H7 (cell line): ENCODE data around the gene ZDHHC14. TPM values are rescaled to one million over a fixed set of nuclear protein-coding genes. Genes with fewer than 3 reads are reported as not detected.
"Not testable (repeated sequence)": the region's sequence is repeated elsewhere in the genome, so short reads cannot be mapped to it uniquely, and the experiment has no call there.

Experiments
- DNase-seq: peaks from one replicate; pipeline ENCODE4 v3.0.0; 2012
- H3K27me3 ChIP-seq: 2 replicates; pipeline ENCODE4 v1.6.0; 2011; ENCODE audit warnings: mild to moderate bottlenecking, low read length; ENCODE audit not compliant: control insufficient read depth, insufficient read depth
- H3K36me3 ChIP-seq: replicated peaks from 2 replicates; pipeline ENCODE4 v1.5.1; 2011; ENCODE audit warnings: low read length; ENCODE audit not compliant: control insufficient read depth, insufficient read depth
- H3K4me3 ChIP-seq: 2 replicates; pipeline ENCODE4 v1.5.1; 2011; ENCODE audit warnings: low read depth, mild to moderate bottlenecking, control low read depth, low read length, moderate library complexity; ENCODE audit not compliant: insufficient read depth
- total RNA-seq: library from RNA; depleted of rRNA; stranded (reverse); fragments of >200 nt; shearing (Covaris generic); gene quantifications from 2 replicates; pipeline ENCODE4 v1.2.3, GENCODE V29; 2014

Gene ZDHHC14
- total RNA-seq, 1 experiment from 2014 or later = 1.1 TPM

DNA sequence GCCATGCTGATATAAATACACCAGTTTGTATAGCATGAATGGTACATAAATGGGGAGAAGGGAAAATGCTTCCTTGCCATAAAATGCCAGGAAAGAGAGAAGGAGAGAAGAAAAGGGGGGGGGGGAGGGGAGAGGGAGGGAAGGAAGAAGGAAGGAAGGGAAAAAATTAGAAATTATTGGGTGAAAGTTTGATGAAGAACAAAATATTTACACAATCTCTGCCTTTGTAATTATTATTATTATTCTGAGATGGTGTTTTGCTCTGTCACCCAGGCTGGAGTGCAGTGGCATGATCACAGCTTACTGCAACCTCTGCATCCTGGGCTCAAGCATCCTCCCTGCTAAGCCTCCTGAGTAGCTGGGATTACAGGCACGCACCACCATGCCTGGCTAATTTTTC lies 10.2 kb upstream of the ZDHHC14 start:
- DNase-seq = no peak
- H3K36me3 ChIP-seq = no peaks in the 10 kb centered on the region
- peaks cover 2% of the 10 kb centered on the region; the same call in 1 of the 2 replicates for H3K27me3 ChIP-seq
- H3K4me3 ChIP-seq = no peak overlapping the region

DNA sequence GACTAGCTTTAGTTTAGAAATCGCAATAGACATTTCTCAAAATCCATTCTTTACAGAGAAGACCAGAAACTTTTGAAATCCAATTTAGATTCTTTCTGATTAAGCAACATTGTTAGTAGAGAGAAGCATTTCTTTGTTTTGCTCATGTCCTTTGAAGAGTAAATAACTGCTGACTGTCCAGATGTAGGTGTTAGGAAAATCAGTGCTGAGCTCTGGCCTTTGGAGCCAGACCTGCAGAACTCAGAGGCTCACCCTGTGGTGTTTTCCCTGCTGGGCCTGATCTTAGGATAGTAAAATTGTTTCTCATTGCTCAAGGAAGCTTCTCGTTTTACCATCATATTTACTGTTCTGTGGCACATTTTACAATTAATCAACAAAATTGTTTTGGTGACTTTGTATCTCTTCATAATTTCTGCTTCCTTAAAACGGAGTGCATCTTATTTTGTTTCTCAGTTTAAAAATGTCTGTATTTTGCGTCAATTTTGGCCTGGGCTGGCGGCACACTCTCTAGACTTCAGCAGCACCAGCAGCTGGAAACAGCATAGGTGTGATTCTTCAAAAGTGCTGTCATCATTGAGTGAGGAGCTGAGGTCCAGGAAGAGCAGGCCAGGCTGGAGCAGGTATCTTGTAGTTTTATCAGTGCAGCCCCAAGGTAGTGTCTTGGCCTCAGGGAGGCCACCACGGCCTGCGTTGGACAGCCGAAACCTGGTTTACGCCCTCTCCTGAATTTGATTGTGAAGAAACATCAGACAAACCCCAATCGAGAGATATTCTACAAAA lies 8.3 kb upstream of the ZDHHC14 start:
- no peak for DNase-seq
- Histone ChIP-seq H3K36me3 (no peaks in the 10 kb centered on the region), H3K4me3 (no peak overlapping the region), H3K27me3 (peaks cover 2% of the 10 kb centered on the region; the same call in 1 of the 2 replicates)

DNA sequence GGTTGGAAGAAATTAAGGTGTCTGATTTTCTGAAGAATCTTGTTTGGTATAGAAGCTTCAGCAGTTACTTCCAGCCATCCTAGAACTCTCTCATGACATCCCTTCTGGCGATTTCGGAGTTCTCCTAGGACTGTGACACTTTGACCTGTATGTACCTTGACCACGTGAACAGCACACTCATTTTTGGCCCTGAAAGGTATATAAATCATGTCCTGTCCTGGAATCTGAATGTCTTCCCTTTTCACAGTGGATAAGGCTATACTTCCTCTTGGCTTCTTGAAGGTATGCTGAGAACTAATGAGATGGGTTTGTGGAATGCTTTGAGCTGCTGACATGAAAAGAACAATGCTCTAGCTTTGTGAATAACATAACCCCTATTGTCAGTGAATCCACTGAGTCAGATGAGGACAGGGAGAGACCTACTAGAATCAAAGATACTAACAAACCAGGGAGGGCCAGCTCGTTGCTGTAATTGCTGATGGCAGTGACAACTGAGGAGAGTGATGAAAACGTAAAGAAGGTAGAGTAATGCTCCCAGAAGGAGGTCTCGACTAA lies 6.0 kb upstream of the ZDHHC14 start:
- DNase-seq = peak; percentile 37
- Histone ChIP-seq H3K27me3 (peaks cover 2% of the 10 kb centered on the region; the same call in 1 of the 2 replicates), H3K4me3 (no peak overlapping the region), H3K36me3 (no peaks in the 10 kb centered on the region)

DNA sequence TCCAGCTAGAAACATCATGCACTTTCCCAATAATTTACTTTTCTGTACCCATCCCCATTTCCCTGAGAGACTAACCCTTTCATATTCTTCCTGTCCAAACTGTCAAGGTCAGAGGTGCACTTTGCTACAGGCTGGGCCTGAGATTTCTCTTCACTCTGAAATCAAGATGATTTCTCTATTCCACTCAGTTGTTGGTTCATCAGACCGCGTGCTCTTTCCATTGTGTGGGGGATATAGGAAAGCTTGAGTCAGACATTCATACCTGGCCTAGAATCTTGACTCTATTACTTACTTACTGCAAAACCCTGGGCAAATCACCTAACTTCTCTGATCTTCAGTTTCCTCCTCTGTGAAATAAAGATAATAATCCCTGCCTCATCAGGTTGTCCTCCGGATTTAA lies 4.7 kb upstream of the ZDHHC14 start:
- DNase-seq = no peak
- no peak overlapping the region for H3K4me3 ChIP-seq
- H3K27me3 ChIP-seq = peaks cover 7% of the 10 kb centered on the region
- H3K36me3 ChIP-seq = no peaks in the 10 kb centered on the region

DNA sequence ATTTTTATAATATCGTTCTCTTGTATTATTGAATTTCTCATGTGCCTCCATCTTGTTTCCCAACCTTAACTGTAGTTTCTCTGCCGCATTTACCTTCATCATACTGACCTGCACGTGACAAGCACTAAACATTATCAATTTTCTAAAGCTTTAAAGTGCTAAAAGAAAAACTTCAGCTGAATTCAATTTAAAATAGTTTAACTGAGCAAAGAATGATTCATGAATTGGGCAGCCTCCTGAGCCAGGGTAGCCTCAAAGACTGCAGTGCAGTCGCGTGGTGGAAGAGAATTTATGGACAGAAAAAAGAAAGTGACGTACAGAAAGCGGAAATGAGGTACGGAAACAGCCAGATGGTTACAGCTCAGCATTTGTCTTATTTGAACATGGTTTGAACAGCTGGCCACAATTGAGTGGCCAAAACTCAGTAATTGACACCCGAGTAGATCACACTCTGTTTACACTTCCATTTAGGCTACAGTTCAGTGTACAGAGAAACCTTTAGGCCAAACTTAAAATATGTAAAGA lies 4.2 kb upstream of the ZDHHC14 start:
- Histone ChIP-seq H3K4me3 (no peak overlapping the region), H3K27me3 (peaks cover 11% of the 10 kb centered on the region), H3K36me3 (no peaks in the 10 kb centered on the region)
- DNase-seq = no peak

DNA sequence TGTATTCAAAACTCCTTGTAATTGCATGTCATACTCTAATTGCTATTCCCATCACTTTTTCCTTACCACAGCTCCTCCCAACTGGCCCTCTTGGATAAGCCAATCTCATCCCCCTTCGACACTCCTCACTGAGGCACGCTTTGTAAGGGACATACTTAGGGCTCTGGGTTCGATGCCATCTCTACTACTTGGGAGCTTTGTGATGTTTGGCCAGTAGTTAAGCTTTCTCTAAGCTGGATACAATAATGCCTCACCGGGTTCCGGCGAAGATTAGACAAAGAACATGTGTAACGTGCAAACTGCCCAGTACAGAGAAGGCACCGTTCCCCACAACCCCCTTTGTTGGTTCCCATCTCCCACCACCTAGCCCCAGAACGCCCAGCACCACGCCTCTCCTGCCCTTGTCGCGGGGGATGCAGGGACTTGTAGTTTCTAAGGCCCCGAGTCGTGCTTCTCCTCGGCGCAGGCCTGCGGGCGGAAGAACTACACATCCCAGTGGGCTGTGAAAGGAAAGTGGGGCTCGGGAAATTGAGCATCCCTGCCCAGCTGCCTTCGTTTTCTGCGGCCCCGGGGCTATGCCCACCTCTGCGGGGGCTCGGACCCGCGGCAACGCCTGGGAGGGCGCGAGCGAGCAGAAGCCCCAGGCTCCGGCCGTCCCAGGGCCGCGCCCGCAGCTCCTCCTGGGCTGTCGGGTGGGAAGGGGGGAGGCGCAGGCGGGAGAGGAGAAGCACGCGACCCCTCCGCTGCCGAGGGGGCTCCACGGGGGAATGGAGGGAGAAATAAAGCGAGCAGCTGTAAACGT lies 1.1 kb upstream of the ZDHHC14 start:
- peaks cover 31% of the 10 kb centered on the region for H3K27me3 ChIP-seq
- peak; percentile 88 for DNase-seq
- peak overlapping the region; percentile 90 for H3K4me3 ChIP-seq
- no peaks in the 10 kb centered on the region for H3K36me3 ChIP-seq

DNA sequence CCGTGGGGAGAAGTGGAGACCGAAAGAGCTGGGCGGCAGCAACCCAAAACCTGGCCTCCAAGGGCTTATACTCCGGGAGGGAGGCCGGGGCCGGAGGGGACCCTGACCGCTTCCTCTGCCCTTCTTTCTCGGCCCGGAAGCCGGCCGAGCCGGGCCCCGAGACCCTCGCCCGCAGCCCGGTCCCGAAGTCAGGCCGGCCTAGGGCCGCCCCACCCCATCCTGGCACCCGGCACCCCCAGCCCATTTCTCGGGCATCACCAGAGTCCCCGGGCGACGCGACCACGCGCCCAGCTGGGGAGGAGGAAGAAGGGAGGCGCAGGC lies 572 bp upstream of the ZDHHC14 start:
- no peaks in the 10 kb centered on the region for H3K36me3 ChIP-seq
- H3K27me3 ChIP-seq = peaks cover 31% of the 10 kb centered on the region
- DNase-seq = peak; percentile 84
- peak overlapping the region; percentile 90 for H3K4me3 ChIP-seq

DNA sequence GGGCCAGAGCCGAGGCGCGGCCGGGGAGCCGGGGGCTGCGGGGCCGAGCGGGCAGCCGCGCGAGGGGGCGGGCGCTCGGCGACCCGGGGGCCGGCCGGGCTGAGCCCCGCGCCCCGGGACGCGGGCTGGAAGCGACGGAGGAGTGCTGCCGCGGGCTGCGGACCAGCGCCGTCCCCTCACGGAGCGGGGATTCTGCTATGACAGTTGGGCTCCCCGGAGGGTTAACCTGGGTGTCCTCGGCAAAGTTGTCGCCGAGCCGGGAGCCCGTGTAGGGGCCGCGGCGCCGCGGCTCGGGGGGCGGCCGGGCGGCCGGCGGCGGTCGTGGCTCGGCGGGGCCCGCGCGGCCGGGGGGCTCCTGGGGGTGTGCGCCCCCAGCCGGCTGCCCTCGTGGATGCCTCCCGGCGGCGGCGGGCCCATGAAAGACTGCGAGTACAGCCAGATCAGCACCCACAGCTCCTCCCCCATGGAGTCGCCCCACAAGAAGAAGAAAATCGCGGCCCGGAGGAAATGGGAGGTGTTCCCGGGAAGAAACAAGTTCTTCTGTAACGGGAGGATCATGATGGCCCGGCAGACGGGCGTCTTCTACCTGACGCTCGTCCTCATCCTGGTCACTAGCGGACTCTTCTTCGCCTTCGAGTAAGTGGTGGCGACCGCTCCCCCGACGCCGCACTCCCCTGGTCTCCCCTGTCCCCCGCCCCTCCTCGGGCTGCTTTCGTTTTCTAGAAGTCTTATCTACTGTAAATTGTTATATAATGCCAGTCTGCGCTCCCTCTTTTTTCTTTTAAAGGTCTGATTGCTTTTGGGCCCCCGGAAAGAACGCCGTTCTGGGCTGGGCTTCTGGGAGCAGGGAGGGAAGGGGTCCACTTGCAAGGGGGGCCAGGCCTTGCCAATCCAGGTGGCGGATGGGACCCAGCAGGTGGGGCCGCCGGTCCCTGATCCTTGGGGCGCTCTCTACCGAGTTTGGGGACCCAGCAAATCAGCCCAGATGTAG lies 936 bp downstream of the ZDHHC14 start:
- Histone ChIP-seq H3K27me3 (peaks cover 29% of the 10 kb centered on the region), H3K4me3 (peak overlapping the region; percentile 90), H3K36me3 (no peaks in the 10 kb centered on the region)
- DNase-seq = peak; percentile 75

DNA sequence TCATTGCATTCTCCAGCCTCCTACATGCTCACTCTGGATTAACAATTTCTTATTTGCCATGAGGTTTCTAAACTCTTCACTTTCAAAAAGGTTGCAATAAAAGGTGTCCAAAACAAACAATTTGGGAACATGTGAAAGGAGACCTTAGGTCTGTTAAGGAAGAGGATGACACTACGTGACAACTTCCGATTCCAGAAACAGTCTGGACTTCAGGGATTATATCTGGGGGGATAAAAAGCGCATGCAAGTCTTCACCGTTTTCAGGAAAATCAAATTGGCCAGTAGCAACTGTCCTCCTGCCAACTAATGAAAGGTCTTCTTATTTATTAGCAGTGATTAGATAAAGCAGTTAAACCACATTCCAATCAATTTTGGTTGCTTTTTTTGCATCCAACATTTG lies 1.8 kb downstream of the ZDHHC14 start:
- no peak for DNase-seq
- Histone ChIP-seq H3K36me3 (no peaks in the 10 kb centered on the region), H3K4me3 (no peak overlapping the region), H3K27me3 (peaks cover 29% of the 10 kb centered on the region)

DNA sequence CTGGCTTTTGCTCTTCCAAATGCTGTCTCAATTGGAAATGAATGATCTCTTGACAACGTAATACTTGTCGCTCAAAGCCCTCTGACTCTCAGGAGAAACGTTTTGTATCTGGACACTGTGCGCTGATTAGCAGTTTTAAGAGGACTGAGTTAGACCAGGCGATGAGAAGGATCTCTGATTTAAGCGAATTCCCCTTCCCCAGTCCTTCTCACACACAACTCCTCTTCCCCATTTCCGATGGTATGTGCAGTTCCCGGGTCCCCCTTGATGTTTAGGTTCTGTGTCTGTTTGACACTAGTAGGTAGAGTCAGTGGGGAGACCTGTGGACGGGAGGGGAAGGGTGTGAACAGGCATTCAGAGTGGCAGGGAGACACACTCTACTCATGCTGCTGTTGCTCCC lies 2.5 kb downstream of the ZDHHC14 start:
- peaks cover 29% of the 10 kb centered on the region for H3K27me3 ChIP-seq
- no peak overlapping the region for H3K4me3 ChIP-seq
- no peak for DNase-seq
- H3K36me3 ChIP-seq = no peaks in the 10 kb centered on the region

DNA sequence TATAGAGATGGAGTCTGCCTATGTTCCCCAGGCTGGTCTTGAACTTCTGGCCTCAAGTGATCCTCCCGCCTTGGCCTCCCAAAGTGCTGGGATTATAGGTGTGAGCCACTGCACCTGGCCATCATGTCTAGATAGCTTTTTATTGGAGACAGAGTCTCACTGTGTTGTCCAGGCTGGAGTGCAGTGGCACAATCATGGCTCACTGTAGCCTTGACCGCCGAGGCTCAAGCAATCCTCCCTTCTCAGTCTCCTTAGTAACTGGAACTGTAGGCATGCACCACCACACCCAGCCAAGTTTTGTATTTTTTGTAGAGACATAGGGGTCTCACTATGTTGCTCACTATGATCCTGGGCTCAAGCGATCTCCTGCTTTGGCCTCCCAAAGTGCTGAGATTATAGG lies 4.0 kb downstream of the ZDHHC14 start:
- peaks cover 29% of the 10 kb centered on the region for H3K27me3 ChIP-seq
- not testable (repeated sequence) for H3K4me3 ChIP-seq, DNase-seq, H3K36me3 ChIP-seq

DNA sequence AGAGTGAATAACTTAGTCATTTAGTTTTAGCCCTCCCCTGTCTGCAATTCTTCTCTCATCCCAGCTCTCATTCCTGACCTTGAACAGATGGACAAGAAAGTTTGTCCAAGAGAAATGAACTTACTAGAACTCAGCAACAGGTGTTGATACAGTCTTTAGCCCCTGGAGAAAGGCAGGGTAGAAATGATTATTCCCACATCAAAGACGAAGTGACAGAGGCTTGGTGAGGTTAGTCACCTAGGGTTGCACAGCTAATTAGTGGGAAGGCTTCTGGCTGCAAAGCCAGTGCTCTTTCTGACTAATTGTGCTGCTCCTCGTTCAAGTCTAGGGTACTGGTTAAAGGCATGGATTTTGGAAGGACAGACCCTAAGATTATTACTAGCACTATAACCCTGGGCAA lies 4.5 kb downstream of the ZDHHC14 start:
- Histone ChIP-seq H3K36me3 (no peaks in the 10 kb centered on the region), H3K4me3 (no peak overlapping the region), H3K27me3 (peaks cover 29% of the 10 kb centered on the region)
- no peak for DNase-seq

DNA sequence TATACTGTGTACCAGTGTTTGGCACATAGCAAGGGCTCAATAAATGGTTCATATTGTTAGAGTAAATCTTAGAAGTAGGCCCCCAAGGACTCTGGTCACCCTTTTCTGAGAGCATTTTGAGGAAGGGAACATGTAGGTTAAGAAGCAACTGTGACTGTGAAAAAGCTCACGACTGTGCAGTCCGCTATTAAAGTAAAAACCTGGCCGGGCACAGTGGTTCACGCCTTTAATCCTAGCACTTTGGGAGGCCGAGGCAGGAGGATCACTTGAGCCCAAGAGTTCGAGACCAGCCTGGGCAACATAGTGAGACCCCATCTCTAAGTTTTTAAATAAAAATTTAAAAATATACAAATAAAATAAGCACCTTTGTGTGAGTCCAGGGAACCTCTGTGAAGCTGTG lies 5.0 kb downstream of the ZDHHC14 start:
- Histone ChIP-seq H3K36me3 (no peaks in the 10 kb centered on the region), H3K4me3 (no peak overlapping the region), H3K27me3 (peaks cover 25% of the 10 kb centered on the region)
- DNase-seq = no peak

DNA sequence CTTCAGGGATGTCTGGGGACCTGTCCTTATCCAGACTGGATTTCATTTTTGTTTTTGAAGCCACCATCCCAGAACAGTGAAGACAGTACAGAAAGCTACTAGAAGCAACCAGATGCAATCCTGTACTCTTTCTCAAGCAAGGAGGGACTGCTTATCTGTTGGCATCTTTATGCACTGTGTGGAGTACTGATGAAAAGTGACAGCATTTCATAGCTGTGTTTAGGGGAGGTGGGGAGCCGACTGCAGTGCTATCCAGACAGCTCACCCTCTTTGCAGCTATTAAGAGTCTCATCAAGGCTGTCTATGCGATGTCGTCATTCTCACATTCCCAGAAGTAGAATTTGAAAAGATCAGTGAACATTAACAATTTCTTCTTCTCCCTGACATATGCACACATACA lies 5.5 kb downstream of the ZDHHC14 start:
- peaks cover 22% of the 10 kb centered on the region for H3K27me3 ChIP-seq
- no peak for DNase-seq
- H3K4me3 ChIP-seq = no peak overlapping the region
- H3K36me3 ChIP-seq = no peaks in the 10 kb centered on the region
